ENCODE measurements around the gene NOD2. TPM values are rescaled to one million over a fixed set of nuclear protein-coding genes. Genes with fewer than 3 reads are reported as not detected.

NOD2 gene
- total and polyA plus RNA-seq, 4 donors = 0.35 to 1.3 (median 0.48) TPM

- DNase-seq (ENCODE audit: low spot score) = no peak
- H3K9ac ChIP-seq (ENCODE audit: low read depth in 1 of 2, low read length in 2 of 2) = peak overlapping the region in 1 of 2 donors; percentile 4
- TF ChIP-seq SP1 (IDR thresholded peaks at IDR 0.05) = no peak
- TF ChIP-seq RAD21 (IDR thresholded peaks at IDR 0.05) = no peak
- no peak overlapping the region for H3K4me3 ChIP-seq (ENCODE audit: low read depth in 1 of 3, low read length in 3 of 3)
- H3K27me3 ChIP-seq (ENCODE audit: control insufficient read depth in 4 of 4, insufficient read depth in 4 of 4, low read length in 3 of 4) = no peaks in the 10 kb centered on the region
- 97% methylated on average over 5 of the region's 5 CpGs for WGBS
- no peaks in the 10 kb centered on the region for H3K9me3 ChIP-seq (ENCODE audit: control insufficient read depth in 4 of 4, low read length in 3 of 4)
- peak overlapping the region; percentile 82 to 96 for H3K27ac ChIP-seq (ENCODE audit: low read depth in 1 of 2, low read length in 2 of 2)
- no peaks in the 10 kb centered on the region for H3K36me3 ChIP-seq (ENCODE audit: control insufficient read depth in 4 of 4, insufficient read depth in 3 of 4, low read depth in 1 of 4, low read length in 3 of 4)
- H3K4me1 ChIP-seq (ENCODE audit: control insufficient read depth in 4 of 4, insufficient read depth in 4 of 4, low read length in 3 of 4) = peaks cover 6 to 45% (median 24%) of the 10 kb centered on the region in 4 donors
Measured at GRCh38 chr16:50697421-50697715, 4.0 kb downstream of the NOD2 start.

- no peak for TF ChIP-seq EGR1 (IDR thresholded peaks at IDR 0.05; ENCODE audit: low read depth in 2 of 2)
- TF ChIP-seq HNF4G (IDR thresholded peaks at IDR 0.05) = no peak
- no peak for TF ChIP-seq GABPA (IDR thresholded peaks at IDR 0.05 in 1 of 2, conservative IDR thresholded peaks at IDR 0.05 in 1 of 2)
- TF ChIP-seq SP1 (IDR thresholded peaks at IDR 0.05) = peak; percentile 37
Measured at GRCh38 chr16:50697881-50698767, 4.7 kb downstream of the NOD2 start.

DNA sequence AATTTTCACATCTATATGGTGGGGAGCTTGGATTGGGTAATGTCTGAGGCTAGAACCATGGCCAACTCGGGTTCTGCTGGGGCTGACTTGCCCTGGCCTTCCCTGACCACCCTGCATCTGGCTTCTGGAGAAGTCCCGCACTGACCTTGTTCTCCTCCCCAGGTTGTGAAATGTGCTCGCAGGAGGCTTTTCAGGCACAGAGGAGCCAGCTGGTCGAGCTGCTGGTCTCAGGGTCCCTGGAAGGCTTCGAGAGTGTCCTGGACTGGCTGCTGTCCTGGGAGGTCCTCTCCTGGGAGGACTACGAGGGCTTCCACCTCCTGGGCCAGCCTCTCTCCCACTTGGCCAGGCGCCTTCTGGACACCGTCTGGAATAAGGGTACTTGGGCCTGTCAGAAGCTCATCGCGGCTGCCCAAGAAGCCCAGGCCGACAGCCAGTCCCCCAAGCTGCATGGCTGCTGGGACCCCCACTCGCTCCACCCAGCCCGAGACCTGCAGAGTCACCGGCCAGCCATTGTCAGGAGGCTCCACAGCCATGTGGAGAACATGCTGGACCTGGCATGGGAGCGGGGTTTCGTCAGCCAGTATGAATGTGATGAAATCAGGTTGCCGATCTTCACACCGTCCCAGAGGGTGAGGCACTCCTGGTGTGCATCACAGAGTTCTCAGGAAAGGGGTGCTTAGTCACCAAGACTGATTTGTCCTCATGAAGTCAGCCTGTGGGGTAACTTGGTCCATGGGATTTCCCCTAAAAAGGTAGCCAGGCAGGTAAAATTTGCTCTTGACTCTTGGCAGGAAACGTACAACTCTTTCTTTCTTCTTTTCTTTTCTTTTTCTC lies 6.1 kb downstream of the NOD2 start:
- Histone ChIP-seq H3K4me1 (ENCODE audit: control insufficient read depth in 4 of 4, insufficient read depth in 4 of 4, low read length in 3 of 4) (peaks cover 6 to 35% (median 20%) of the 10 kb centered on the region in 4 donors), H3K36me3 (ENCODE audit: control insufficient read depth in 4 of 4, insufficient read depth in 3 of 4, low read depth in 1 of 4, low read length in 3 of 4) (no peaks in the 10 kb centered on the region), H3K27ac (ENCODE audit: low read depth in 1 of 2, low read length in 2 of 2) (peak overlapping the region; percentile 22 to 54), H3K9me3 (ENCODE audit: control insufficient read depth in 4 of 4, low read length in 3 of 4) (peaks cover 3 to 9% (median 6%) of the 10 kb centered on the region in 4 donors), H3K9ac (ENCODE audit: low read depth in 1 of 2, low read length in 2 of 2) (no peak overlapping the region), H3K4me3 (ENCODE audit: low read depth in 1 of 3, low read length in 3 of 3) (no peak overlapping the region), H3K27me3 (ENCODE audit: control insufficient read depth in 4 of 4, insufficient read depth in 4 of 4, low read length in 3 of 4) (no peaks in the 10 kb centered on the region)
- WGBS = 70% methylated on average over 19 of the region's 19 CpGs
- no peak for DNase-seq (ENCODE audit: low spot score)
- TF ChIP-seq GABPA (IDR thresholded peaks at IDR 0.05 in 1 of 2, conservative IDR thresholded peaks at IDR 0.05 in 1 of 2) (no peak), ATF3 (IDR thresholded peaks at IDR 0.05) (no peak), EGR1 (IDR thresholded peaks at IDR 0.05; ENCODE audit: low read depth in 2 of 2) (no peak)
- TF ChIP-seq, protein P1, sequence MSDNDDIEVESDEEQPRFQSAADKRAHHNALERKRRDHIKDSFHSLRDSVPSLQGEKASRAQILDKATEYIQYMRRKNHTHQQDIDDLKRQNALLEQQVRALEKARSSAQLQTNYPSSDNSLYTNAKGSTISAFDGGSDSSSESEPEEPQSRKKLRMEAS (IDR thresholded peaks at IDR 0.05) = peak; percentile 92

More at GRCh38 chr16:50697881-50698767, 4.7 kb downstream of the NOD2 start:
- Histone ChIP-seq H3K4me3 (ENCODE audit: low read depth in 1 of 3, low read length in 3 of 3) (peak overlapping the region in 2 of 3 donors; percentile 26 to 43), H3K9me3 (ENCODE audit: control insufficient read depth in 4 of 4, low read length in 3 of 4) (no peaks in the 10 kb centered on the region), H3K36me3 (ENCODE audit: control insufficient read depth in 4 of 4, insufficient read depth in 3 of 4, low read depth in 1 of 4, low read length in 3 of 4) (no peaks in the 10 kb centered on the region), H3K4me1 (ENCODE audit: control insufficient read depth in 4 of 4, insufficient read depth in 4 of 4, low read length in 3 of 4) (peaks cover 6 to 40% (median 24%) of the 10 kb centered on the region in 4 donors), H3K27me3 (ENCODE audit: control insufficient read depth in 4 of 4, insufficient read depth in 4 of 4, low read length in 3 of 4) (no peaks in the 10 kb centered on the region), H3K9ac (ENCODE audit: low read depth in 1 of 2, low read length in 2 of 2) (peak overlapping the region; percentile 4 to 29), H3K27ac (ENCODE audit: low read depth in 1 of 2, low read length in 2 of 2) (peak overlapping the region; percentile 82 to 96)
- WGBS = 49% methylated on average over 19 of the region's 19 CpGs
- no peak for DNase-seq (ENCODE audit: low spot score)

DNA sequence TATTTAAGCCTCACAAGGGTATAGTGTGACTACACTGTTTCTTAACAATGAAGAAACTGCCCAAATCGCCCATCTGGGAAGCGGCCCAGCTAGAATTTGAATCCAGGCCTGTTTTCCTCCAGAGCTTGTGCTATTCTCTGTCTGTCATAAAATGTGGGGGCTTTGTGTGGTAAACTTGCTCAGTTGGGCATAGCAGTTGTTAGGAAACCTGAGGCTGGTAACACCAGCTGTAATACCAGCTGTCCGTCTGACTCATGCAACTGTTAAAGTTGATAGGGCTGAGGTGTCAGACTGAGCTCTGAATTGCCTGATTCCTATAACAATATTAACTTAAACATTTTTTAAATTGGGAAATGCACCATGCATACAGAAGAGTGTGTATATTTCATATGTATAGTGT lies 9.3 kb downstream of the NOD2 start:
- Histone ChIP-seq H3K27ac (ENCODE audit: low read depth in 1 of 2, low read length in 2 of 2) (no peak overlapping the region), H3K4me3 (ENCODE audit: low read depth in 1 of 3, low read length in 3 of 3) (no peak overlapping the region), H3K4me1 (ENCODE audit: control insufficient read depth in 4 of 4, insufficient read depth in 4 of 4, low read length in 3 of 4) (peaks cover 0 to 8% (median 3%) of the 10 kb centered on the region in 4 donors), H3K36me3 (ENCODE audit: control insufficient read depth in 4 of 4, insufficient read depth in 3 of 4, low read depth in 1 of 4, low read length in 3 of 4) (no peaks in the 10 kb centered on the region), H3K9me3 (ENCODE audit: control insufficient read depth in 4 of 4, low read length in 3 of 4) (peaks cover 3 to 18% (median 8%) of the 10 kb centered on the region in 4 donors), H3K9ac (ENCODE audit: low read depth in 1 of 2, low read length in 2 of 2) (no peak overlapping the region), H3K27me3 (ENCODE audit: control insufficient read depth in 4 of 4, insufficient read depth in 4 of 4, low read length in 3 of 4) (no peaks in the 10 kb centered on the region)
- 93% methylated on average over 3 of the region's 3 CpGs for WGBS
- no peak for DNase-seq (ENCODE audit: low spot score)
- TF ChIP-seq HNF4A (conservative IDR thresholded peaks at IDR 0.05) (no peak), SP1 (IDR thresholded peaks at IDR 0.05) (no peak), GABPA (IDR thresholded peaks at IDR 0.05 in 1 of 2, conservative IDR thresholded peaks at IDR 0.05 in 1 of 2) (no peak), NR2F2 (IDR thresholded peaks at IDR 0.05) (no peak), JUND (IDR thresholded peaks at IDR 0.05) (no peak), REST (IDR thresholded peaks at IDR 0.05) (no peak), TAF1 (conservative IDR thresholded peaks at IDR 0.05) (no peak), YY1 (IDR thresholded peaks at IDR 0.05) (no peak)
- TF ChIP-seq, protein P1 (IDR thresholded peaks at IDR 0.05) = no peak
- TF ChIP-seq, protein P2, sequence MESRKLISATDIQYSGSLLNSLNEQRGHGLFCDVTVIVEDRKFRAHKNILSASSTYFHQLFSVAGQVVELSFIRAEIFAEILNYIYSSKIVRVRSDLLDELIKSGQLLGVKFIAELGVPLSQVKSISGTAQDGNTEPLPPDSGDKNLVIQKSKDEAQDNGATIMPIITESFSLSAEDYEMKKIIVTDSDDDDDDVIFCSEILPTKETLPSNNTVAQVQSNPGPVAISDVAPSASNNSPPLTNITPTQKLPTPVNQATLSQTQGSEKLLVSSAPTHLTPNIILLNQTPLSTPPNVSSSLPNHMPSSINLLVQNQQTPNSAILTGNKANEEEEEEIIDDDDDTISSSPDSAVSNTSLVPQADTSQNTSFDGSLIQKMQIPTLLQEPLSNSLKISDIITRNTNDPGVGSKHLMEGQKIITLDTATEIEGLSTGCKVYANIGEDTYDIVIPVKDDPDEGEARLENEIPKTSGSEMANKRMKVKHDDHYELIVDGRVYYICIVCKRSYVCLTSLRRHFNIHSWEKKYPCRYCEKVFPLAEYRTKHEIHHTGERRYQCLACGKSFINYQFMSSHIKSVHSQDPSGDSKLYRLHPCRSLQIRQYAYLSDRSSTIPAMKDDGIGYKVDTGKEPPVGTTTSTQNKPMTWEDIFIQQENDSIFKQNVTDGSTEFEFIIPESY (IDR thresholded peaks at IDR 0.05) = no peak

Measured in liver (tissue), 9 donors.